B cell (primary cell): ENCODE results near the gene EIPR1. TPM values are rescaled to one million over a fixed set of nuclear protein-coding genes. Genes with fewer than 3 reads are reported as not detected.

Experiments used
- ATAC-seq: fragments of 200-7000 bp; cut with Tn5 transposase; one replicate; pipeline ENCODE4 v1.10.0; 2021; ENCODE audit warnings: low read depth, mild to moderate bottlenecking, moderate number of reproducible peaks, moderate library complexity
- CTCF ChIA-PET: fragments of 350-600 bp; sonication (Branson Sonifier 250); formaldehyde crosslinking; loops from one replicate; lab custom pipeline; 2021; ENCODE audit warnings: antibody characterized with exemption, inconsistent platforms; lab: Charles Lee
- POLR2A ChIA-PET: fragments of 350-600 bp; sonication (Branson Sonifier 250); formaldehyde crosslinking; loops from one replicate; lab custom pipeline; 2021; ENCODE audit warnings: antibody characterized with exemption; lab: Charles Lee
- DNase-seq: peaks from one replicate; pipeline ENCODE4 v3.0.0; 2013
- H2AFZ ChIP-seq: 2 replicates; pipeline ENCODE4 v1.6.1; 2012; ENCODE audit warnings: mild to moderate bottlenecking, low read depth, low read length; ENCODE audit not compliant: insufficient read depth, poor library complexity, severe bottlenecking
- H3K27ac ChIP-seq, 2 donors: 1 replicate in 1 of 2; 2 replicates in 1 of 2; pipeline ENCODE4 v1.5.1; 2012 to 2013; ENCODE audit warnings: low read length in 2 of 2, mild to moderate bottlenecking in 2 of 2, moderate library complexity in 1 of 2
- H3K27me3 ChIP-seq, 4 experiments: fragments of 200-600 bp in 1 of 4; sonication (generic) in 1 of 4; replicated peaks in 1 of 4; 1 replicate in 2 of 4; 2 replicates in 2 of 4; pipeline versions ENCODE4 v1.6.1 to v1.7.0; 2013 to 2016; ENCODE audit warnings: low read length in 3 of 4, mild to moderate bottlenecking in 2 of 4, mixed read lengths in 1 of 4, moderate library complexity in 1 of 4; ENCODE audit not compliant: insufficient read depth in 4 of 4, control insufficient read depth in 3 of 4; ENCODE audit errors: control extremely low read depth in 1 of 4
- H3K36me3 ChIP-seq, 2 experiments: replicated peaks in 1 of 2; 1 replicate in 1 of 2; 2 replicates in 1 of 2; pipeline versions ENCODE4 v1.6.1 to v1.7.1; 2013; ENCODE audit warnings: low read length in 1 of 2; ENCODE audit not compliant: insufficient read depth in 2 of 2, control insufficient read depth in 1 of 2; ENCODE audit errors: control extremely low read depth in 1 of 2, extremely low read depth in 1 of 2
- H3K4me1 ChIP-seq, 2 donors: fragments of 200-600 bp in 1 of 2; sonication (generic) in 1 of 2; 1 replicate in 1 of 2; 2 replicates in 1 of 2; pipeline versions ENCODE4 v1.5.1 to v1.6.1; 2013 to 2017; ENCODE audit warnings: low read length in 2 of 2; ENCODE audit not compliant: control insufficient read depth in 2 of 2, insufficient read depth in 2 of 2
- H3K4me2 ChIP-seq: replicated peaks from 2 replicates; pipeline ENCODE3; 2012; ENCODE audit warnings: mild to moderate bottlenecking, low read depth, low read length; ENCODE audit not compliant: poor library complexity, severe bottlenecking
- H3K4me3 ChIP-seq, 5 experiments: fragments of 200-600 bp in 1 of 5; sonication (generic) in 1 of 5; 1 replicate in 3 of 5; 2 replicates in 2 of 5; pipeline versions ENCODE4 v1.5.1 to v1.7.0; 2011 to 2016; ENCODE audit warnings: low read length in 4 of 5, mild to moderate bottlenecking in 4 of 5, low read depth in 2 of 5, control low read depth in 1 of 5, moderate library complexity in 1 of 5; ENCODE audit not compliant: insufficient read depth in 1 of 5; ENCODE audit errors: control extremely low read depth in 1 of 5, extremely low read depth in 1 of 5
- H3K79me2 ChIP-seq: fragments of 200-600 bp; sonication (generic); one replicate; pipeline ENCODE4 v1.6.0; 2016; ENCODE audit warnings: low read length; ENCODE audit not compliant: control insufficient read depth, insufficient read depth
- H3K9ac ChIP-seq: fragments of 200-600 bp; sonication (generic); 2 replicates; pipeline ENCODE4 v1.6.1; 2017; ENCODE audit warnings: mild to moderate bottlenecking, low read length, moderate library complexity
- H3K9me3 ChIP-seq, 3 donors: one replicate each; pipeline versions ENCODE4 v1.6.1 to v1.7.1; 2013; ENCODE audit warnings: low read length in 2 of 3; ENCODE audit not compliant: control insufficient read depth in 2 of 3, insufficient read depth in 1 of 3; ENCODE audit errors: control extremely low read depth in 1 of 3
- H4K20me1 ChIP-seq: 2 replicates; pipeline ENCODE4 v1.6.0; 2012; ENCODE audit warnings: mild to moderate bottlenecking, low read length; ENCODE audit not compliant: insufficient read depth, control insufficient read depth, poor library complexity, severe bottlenecking
- H3K27ac Mint-ChIP-seq: one replicate; pipeline ENCODE4 v1.8.0; 2021; ENCODE audit warnings: mixed read lengths
- H3K27me3 Mint-ChIP-seq: one replicate; pipeline ENCODE4 v1.8.0; 2021; ENCODE audit warnings: mixed read lengths
- H3K4me1 Mint-ChIP-seq: one replicate; pipeline ENCODE4 v1.8.0; 2021; ENCODE audit warnings: mixed read lengths
- H3K4me3 Mint-ChIP-seq: one replicate; pipeline ENCODE4 v1.8.0; 2021; ENCODE audit warnings: mixed read lengths
- H3K9me3 Mint-ChIP-seq: one replicate; pipeline ENCODE4 v1.8.0; 2022; ENCODE audit warnings: mixed read lengths; ENCODE audit not compliant: insufficient read depth
- CTCF ChIP-seq: fragments of 200-600 bp; IDR thresholded peaks from one replicate; pipeline ENCODE4 v1.8.0; 2022; ENCODE audit warnings: antibody characterized with exemption, mild to moderate bottlenecking
- EZH2 ChIP-seq: IDR thresholded peaks from 2 replicates; pipeline ENCODE4 v1.6.1; 2012; ENCODE audit warnings: borderline replicate concordance, low read depth, mild to moderate bottlenecking, moderate library complexity, low read length; ENCODE audit not compliant: insufficient read depth, poor library complexity, severe bottlenecking
- WGBS: methylation state at CpG from one replicate; pipeline ENCODE4 v1.1.5; 2013; ENCODE audit warnings: missing lambda C conversion rate; ENCODE audit not compliant: insufficient coverage; 5-methylcytosine and 5-hydroxymethylcytosine counted together
- intact Hi-C: fragments of 100-400 bp; cut with micrococcal nuclease; formaldehyde crosslinking; loops from one replicate; pipeline ENCODE4 v1.10.0; 2022
- polyA plus RNA-seq: library from polyadenylated mRNA; depleted of rRNA; stranded (reverse); fragments of >200 nt; gene quantifications from 2 replicates; pipeline ENCODE4 v1.2.3, GENCODE V29; 2012
- total RNA-seq, 2 donors: library from RNA; stranded (reverse); fragments of 120-200 nt in 1 of 2; gene quantifications; 1 replicate in 1 of 2; 2 replicates in 1 of 2; pipeline versions ENCODE4 v1.2.3 to v1.2.4, GENCODE V29; 2013 to 2022

EIPR1 gene
- total and polyA plus RNA-seq, 2 donors (not counting 1 experiment from before 2014, with no cell fraction given) = 31.8 to 37.0 TPM

DNA sequence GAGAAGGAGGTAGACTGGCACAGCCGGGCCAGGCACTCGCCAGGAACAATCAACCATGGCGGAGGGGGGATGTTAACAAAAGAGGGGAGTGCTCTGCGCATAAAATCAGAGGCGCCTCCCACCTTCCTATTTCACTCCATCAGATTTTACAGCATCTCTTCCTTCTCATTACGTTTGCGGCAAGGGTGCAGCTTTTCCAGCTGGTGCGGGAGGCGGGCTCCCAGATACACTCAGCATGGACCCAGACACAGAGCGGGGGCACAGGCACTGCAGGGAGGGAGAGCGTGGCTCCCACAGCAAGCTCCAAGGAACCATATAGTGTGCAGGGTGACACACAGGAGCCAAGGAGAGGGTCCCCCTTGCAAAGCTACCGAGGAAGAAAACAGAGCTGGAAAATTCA lies 176.3 kb downstream of the EIPR1 start:
- Mint-ChIP-seq H3K4me3 (no peak overlapping the region), H3K27me3 (no peaks in the 10 kb centered on the region), H3K9me3 (no peaks in the 10 kb centered on the region), H3K4me1 (no peaks in the 10 kb centered on the region), H3K27ac (no peak overlapping the region)
- Histone ChIP-seq H2AFZ (no peak overlapping the region), H4K20me1 (no peaks in the 10 kb centered on the region), H3K4me1 (peaks cover 0 to 1% of the 10 kb centered on the region in 2 donors), H3K9me3 (peaks cover 0 to 22% (median 0%) of the 10 kb centered on the region in 3 donors), H3K27me3 (no peaks in the 10 kb centered on the region), H3K79me2 (peaks cover 6% of the 10 kb centered on the region), H3K27ac (no peak overlapping the region), H3K4me3 (no peak overlapping the region), H3K4me2 (no peak overlapping the region), H3K9ac (no peak overlapping the region), H3K36me3 (peaks cover 3 to 11% of the 10 kb centered on the region in 2 experiments)
- no peak for DNase-seq
- intact Hi-C loops = no loop called here
- CTCF ChIA-PET = no interaction called here
- ATAC-seq = no peak
- POLR2A ChIA-PET = no interaction called here
- WGBS = 100% methylated on average over 5 of the region's 12 CpGs
- TF ChIP-seq EZH2 (no peak), CTCF (no peak)

- peaks cover 6% of the 10 kb centered on the region for H3K79me2 ChIP-seq
- DNase-seq (no peak), ATAC-seq (no peak)
- H3K27ac ChIP-seq = no peak overlapping the region
- no peak overlapping the region for H3K27ac Mint-ChIP-seq
- ChIA-PET POLR2A (no interaction called here), CTCF (no interaction called here)
- H3K4me2 ChIP-seq = no peak overlapping the region
- H3K36me3 ChIP-seq = peaks cover 3 to 13% of the 10 kb centered on the region in 2 experiments
- no peaks in the 10 kb centered on the region for H4K20me1 ChIP-seq
- H3K9ac ChIP-seq = no peak overlapping the region
- no peaks in the 10 kb centered on the region for H3K9me3 Mint-ChIP-seq
- 84% methylated on average over 14 of the region's 14 CpGs for WGBS
- peaks cover 0 to 16% (median 0%) of the 10 kb centered on the region in 3 donors for H3K9me3 ChIP-seq
- intact Hi-C loops = no loop called here
- TF ChIP-seq EZH2 (no peak), CTCF (no peak)
- no peak overlapping the region for H3K4me3 Mint-ChIP-seq
- peaks cover 0 to 3% of the 10 kb centered on the region in 2 donors for H3K4me1 ChIP-seq
- no peaks in the 10 kb centered on the region for H3K27me3 ChIP-seq
- H3K27me3 Mint-ChIP-seq = no peaks in the 10 kb centered on the region
- no peak overlapping the region for H2AFZ ChIP-seq
- no peaks in the 10 kb centered on the region for H3K4me1 Mint-ChIP-seq
- H3K4me3 ChIP-seq = no peak overlapping the region
These were observed 177.1 kb downstream of the EIPR1 start for GRCh38 chr2:3200420-3200939.
